ENCODE measurements around the gene MRPL38.
A peak's percentile ranks its signal among the peaks of the same experiment; 100 is the strongest.

DNA sequence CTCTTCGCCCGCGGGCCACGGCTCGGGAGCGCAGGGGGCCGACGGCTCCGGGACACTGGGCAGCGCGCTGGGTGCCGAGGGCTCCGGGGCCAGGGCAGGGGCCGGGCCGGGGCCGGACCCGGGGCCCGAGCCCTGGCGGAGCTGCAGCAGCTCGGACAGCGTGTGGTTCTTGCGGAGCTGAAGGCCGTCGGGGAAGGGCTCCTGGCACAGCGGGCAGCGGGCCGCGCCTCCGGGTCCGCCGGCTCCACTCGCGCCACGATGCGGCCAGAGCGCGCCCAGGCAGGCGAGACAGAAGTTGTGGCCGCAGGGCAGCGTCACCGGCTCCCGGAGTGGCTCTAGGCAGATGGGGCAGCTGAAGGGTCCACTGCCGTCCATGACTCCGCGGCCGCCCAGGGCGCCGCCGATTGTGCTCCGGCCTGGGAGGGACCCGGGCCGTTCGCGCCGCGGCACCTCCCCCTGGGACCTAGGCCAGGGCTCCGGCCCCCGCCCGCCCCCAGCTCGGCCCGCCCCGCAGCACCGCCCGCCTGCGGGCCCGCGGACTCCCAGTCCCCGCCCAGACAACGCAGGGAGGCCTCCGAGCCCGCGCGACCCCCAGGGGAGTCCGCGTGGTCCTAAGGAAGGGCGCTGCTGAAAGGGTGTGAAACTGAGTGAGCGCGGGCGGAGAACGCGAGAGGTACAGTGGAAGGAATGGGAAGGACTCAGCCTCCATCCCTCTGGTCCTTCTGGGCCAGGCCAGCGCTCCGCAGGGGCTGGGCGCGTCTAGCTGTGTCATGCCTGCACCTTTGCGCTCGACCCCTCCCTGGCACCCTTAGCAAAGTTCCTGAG, 26.3 kb downstream of the MRPL38 start, which contains the start of gene TRIM47:
- no peak for TF ChIP-seq TCF12 (IDR thresholded peaks at IDR 0.05; ENCODE audit: low read depth)
- TF ChIP-seq EP300 (IDR thresholded peaks at IDR 0.05; ENCODE audit: borderline replicate concordance): 0 out of 2 replicates have a peak, but pooled peaks have one; percentile 12
- TF ChIP-seq YY1 (IDR thresholded peaks at IDR 0.05; ENCODE audit: low read depth): no peak; the same call in 1 of the 2 replicates
- TF ChIP-seq, protein P1, sequence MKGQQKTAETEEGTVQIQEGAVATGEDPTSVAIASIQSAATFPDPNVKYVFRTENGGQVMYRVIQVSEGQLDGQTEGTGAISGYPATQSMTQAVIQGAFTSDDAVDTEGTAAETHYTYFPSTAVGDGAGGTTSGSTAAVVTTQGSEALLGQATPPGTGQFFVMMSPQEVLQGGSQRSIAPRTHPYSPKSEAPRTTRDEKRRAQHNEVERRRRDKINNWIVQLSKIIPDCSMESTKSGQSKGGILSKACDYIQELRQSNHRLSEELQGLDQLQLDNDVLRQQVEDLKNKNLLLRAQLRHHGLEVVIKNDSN (IDR thresholded peaks at IDR 0.05): no peak; the same call in 1 of the 2 replicates
